ENCODE results near the gene ITGAX. TPM values are rescaled to one million over a fixed set of nuclear protein-coding genes. Genes with fewer than 3 reads are reported as not detected.

ITGAX gene
- total and polyA plus RNA-seq, 2 donors (not counting 1 experiment from before 2014, with no cell fraction given) = 48.0 to 78.8 TPM

DNA sequence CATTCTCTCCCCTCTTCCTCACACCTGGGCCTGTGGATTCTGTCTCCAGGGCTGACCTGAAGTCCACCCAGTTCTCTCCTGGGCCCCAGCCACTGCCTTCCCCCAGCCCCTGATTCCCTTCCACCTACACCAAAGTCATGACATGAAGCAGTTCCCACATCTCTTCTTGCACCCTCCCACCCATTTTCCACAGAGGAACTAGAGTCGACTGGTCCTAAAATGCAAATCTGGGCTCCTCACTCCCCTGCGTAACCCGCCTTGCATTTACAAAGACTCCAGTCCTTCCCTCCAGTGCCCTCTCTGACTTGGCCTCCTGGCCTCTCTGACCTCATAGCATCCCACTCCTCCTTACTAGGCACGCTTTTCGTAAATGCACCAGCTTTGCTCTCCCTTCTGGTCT lies 58.4 kb downstream of the ITGAX start:
- ChIA-PET CTCF (no interaction called here), POLR2A (no interaction called here)
- peaks cover 22% of the 10 kb centered on the region for H3K27me3 Mint-ChIP-seq
- no peak for DNase-seq
- Histone ChIP-seq H3K4me3 (ENCODE audit: control extremely low read depth in 1 of 5, extremely low read depth in 1 of 5, insufficient read depth in 1 of 5, low read depth in 2 of 5, low read length in 4 of 5) (no peak overlapping the region), H3K4me2 (replicated peaks; ENCODE audit: low read depth, low read length, poor library complexity, severe bottlenecking) (no peak overlapping the region), H3K9me3 (ENCODE audit: control extremely low read depth in 1 of 3, control insufficient read depth in 2 of 3, insufficient read depth in 1 of 3, low read length in 2 of 3) (peaks cover 0 to 9% (median 0%) of the 10 kb centered on the region in 3 donors), H3K9ac (ENCODE audit: low read length) (no peak overlapping the region), H3K36me3 (replicated peaks in 1 of 2; ENCODE audit: control extremely low read depth in 1 of 2, control insufficient read depth in 1 of 2, extremely low read depth in 1 of 2, insufficient read depth in 2 of 2, low read length in 1 of 2) (no peaks in the 10 kb centered on the region), H3K4me1 (ENCODE audit: control insufficient read depth in 2 of 2, insufficient read depth in 2 of 2, low read length in 2 of 2) (peaks cover 0 to 5% of the 10 kb centered on the region in 2 donors), H3K27ac (ENCODE audit: low read length in 2 of 2) (no peak overlapping the region), H2AFZ (ENCODE audit: insufficient read depth, low read depth, low read length, poor library complexity, severe bottlenecking) (no peak overlapping the region), H3K27me3 (replicated peaks in 1 of 4; ENCODE audit: control extremely low read depth in 1 of 4, control insufficient read depth in 3 of 4, insufficient read depth in 4 of 4, low read length in 3 of 4) (peaks cover 0 to 3% (median 0%) of the 10 kb centered on the region in 4 experiments), H3K79me2 (ENCODE audit: control insufficient read depth, insufficient read depth, low read length) (no peaks in the 10 kb centered on the region), H4K20me1 (ENCODE audit: control insufficient read depth, insufficient read depth, low read length, poor library complexity, severe bottlenecking) (no peaks in the 10 kb centered on the region)
- no peak overlapping the region for H3K27ac Mint-ChIP-seq
- ATAC-seq (ENCODE audit: low read depth) = no peak
- intact Hi-C loops (cut with micrococcal nuclease) = no loop called here
- 79% methylated on average over 5 of the region's 5 CpGs for WGBS (ENCODE audit: insufficient coverage)
- no peaks in the 10 kb centered on the region for H3K9me3 Mint-ChIP-seq (ENCODE audit: insufficient read depth)
- no peak overlapping the region for H3K4me3 Mint-ChIP-seq
- peaks cover 17% of the 10 kb centered on the region for H3K4me1 Mint-ChIP-seq
- TF ChIP-seq EZH2 (IDR thresholded peaks at IDR 0.05; ENCODE audit: borderline replicate concordance, insufficient read depth, low read depth, low read length, poor library complexity, severe bottlenecking) = no peak
- TF ChIP-seq, protein P1, sequence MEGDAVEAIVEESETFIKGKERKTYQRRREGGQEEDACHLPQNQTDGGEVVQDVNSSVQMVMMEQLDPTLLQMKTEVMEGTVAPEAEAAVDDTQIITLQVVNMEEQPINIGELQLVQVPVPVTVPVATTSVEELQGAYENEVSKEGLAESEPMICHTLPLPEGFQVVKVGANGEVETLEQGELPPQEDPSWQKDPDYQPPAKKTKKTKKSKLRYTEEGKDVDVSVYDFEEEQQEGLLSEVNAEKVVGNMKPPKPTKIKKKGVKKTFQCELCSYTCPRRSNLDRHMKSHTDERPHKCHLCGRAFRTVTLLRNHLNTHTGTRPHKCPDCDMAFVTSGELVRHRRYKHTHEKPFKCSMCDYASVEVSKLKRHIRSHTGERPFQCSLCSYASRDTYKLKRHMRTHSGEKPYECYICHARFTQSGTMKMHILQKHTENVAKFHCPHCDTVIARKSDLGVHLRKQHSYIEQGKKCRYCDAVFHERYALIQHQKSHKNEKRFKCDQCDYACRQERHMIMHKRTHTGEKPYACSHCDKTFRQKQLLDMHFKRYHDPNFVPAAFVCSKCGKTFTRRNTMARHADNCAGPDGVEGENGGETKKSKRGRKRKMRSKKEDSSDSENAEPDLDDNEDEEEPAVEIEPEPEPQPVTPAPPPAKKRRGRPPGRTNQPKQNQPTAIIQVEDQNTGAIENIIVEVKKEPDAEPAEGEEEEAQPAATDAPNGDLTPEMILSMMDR (IDR thresholded peaks at IDR 0.05) = no peak

DNA sequence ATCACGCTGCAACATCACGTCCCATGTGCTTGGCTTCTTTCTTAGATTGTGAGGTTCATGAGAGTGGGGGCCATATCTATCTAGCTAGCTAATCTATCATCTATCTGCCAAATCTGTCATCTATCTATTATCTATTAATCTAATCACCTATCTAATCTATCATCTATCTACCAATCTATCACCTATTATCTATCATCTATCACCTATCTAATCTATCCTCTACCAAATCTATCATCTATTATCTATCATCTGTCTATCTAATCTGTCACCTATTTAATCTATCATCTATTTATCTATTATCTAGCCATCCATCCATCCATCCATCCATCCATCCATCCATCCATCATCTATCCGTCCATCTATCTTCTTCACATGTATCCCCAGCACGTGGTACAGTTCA lies 59.0 kb downstream of the ITGAX start:
- ChIA-PET POLR2A (no interaction called here), CTCF (no interaction called here)
- Histone ChIP-seq H3K79me2 (ENCODE audit: control insufficient read depth, insufficient read depth, low read length) (no peaks in the 10 kb centered on the region), H3K4me2 (replicated peaks; ENCODE audit: low read depth, low read length, poor library complexity, severe bottlenecking) (no peak overlapping the region), H3K27me3 (replicated peaks in 1 of 4; ENCODE audit: control extremely low read depth in 1 of 4, control insufficient read depth in 3 of 4, insufficient read depth in 4 of 4, low read length in 3 of 4) (peaks cover 0 to 3% (median 0%) of the 10 kb centered on the region in 4 experiments), H3K4me1 (ENCODE audit: control insufficient read depth in 2 of 2, insufficient read depth in 2 of 2, low read length in 2 of 2) (peaks cover 0 to 5% of the 10 kb centered on the region in 2 donors), H3K9me3 (ENCODE audit: control extremely low read depth in 1 of 3, control insufficient read depth in 2 of 3, insufficient read depth in 1 of 3, low read length in 2 of 3) (peaks cover 0 to 9% (median 0%) of the 10 kb centered on the region in 3 donors), H4K20me1 (ENCODE audit: control insufficient read depth, insufficient read depth, low read length, poor library complexity, severe bottlenecking) (no peaks in the 10 kb centered on the region), H2AFZ (ENCODE audit: insufficient read depth, low read depth, low read length, poor library complexity, severe bottlenecking) (no peak overlapping the region), H3K27ac (ENCODE audit: low read length in 2 of 2) (no peak overlapping the region), H3K9ac (ENCODE audit: low read length) (no peak overlapping the region), H3K36me3 (replicated peaks in 1 of 2; ENCODE audit: control extremely low read depth in 1 of 2, control insufficient read depth in 1 of 2, extremely low read depth in 1 of 2, insufficient read depth in 2 of 2, low read length in 1 of 2) (no peaks in the 10 kb centered on the region), H3K4me3 (ENCODE audit: control extremely low read depth in 1 of 5, extremely low read depth in 1 of 5, insufficient read depth in 1 of 5, low read depth in 2 of 5, low read length in 4 of 5) (no peak overlapping the region)
- intact Hi-C loops (cut with micrococcal nuclease) = no loop called here
- Mint-ChIP-seq H3K4me3 (no peak overlapping the region), H3K27ac (no peak overlapping the region), H3K4me1 (peaks cover 17% of the 10 kb centered on the region), H3K27me3 (peaks cover 24% of the 10 kb centered on the region), H3K9me3 (ENCODE audit: insufficient read depth) (no peaks in the 10 kb centered on the region)
- TF ChIP-seq EZH2 (IDR thresholded peaks at IDR 0.05; ENCODE audit: borderline replicate concordance, insufficient read depth, low read depth, low read length, poor library complexity, severe bottlenecking) = no peak
- TF ChIP-seq, protein P1 (IDR thresholded peaks at IDR 0.05) = no peak
- DNase-seq (no peak), ATAC-seq (ENCODE audit: low read depth) (no peak)
- WGBS (ENCODE audit: insufficient coverage) = 94% methylated on average over 4 of the region's 4 CpGs
